GM12878 (cell line): Measurements from ENCODE around the gene RAD17. TPM values are rescaled to one million over a fixed set of nuclear protein-coding genes. Genes with fewer than 3 reads are reported as not detected.

Experiments used
- ATAC-seq: fragments of 200-7000 bp; cut with Tn5 transposase; 3 replicates; pipeline ENCODE4 v1.9.1; 2020; ENCODE audit warnings: mild to moderate bottlenecking, moderate library complexity
- BruUV-seq: library from RNA; stranded (reverse); fragments of 400-500 nt; replicated peaks from 2 replicates; lab custom pipeline; 2021; lab: Mats Ljungman, UMichigan
- CTCF ChIA-PET: fragments of 300-600 bp; sonication (Branson Sonifier 250); formaldehyde crosslinking; extraction: SDS; loops from one replicate; lab custom pipeline; 2021; ENCODE audit warnings: inconsistent platforms; lab: Yijun Ruan, JAX
- POLR2A ChIA-PET: fragments of 350-600 bp; formaldehyde crosslinking; extraction: SDS; loops from one replicate; lab custom pipeline; 2021; ENCODE audit warnings: inconsistent platforms; lab: Charles Lee
- RAD21 ChIA-PET: fragments of 300-600 bp; sonication (Branson Sonifier 250); formaldehyde crosslinking; loops from one replicate; lab custom pipeline; 2023; ENCODE audit warnings: antibody characterized with exemption; ENCODE audit not compliant: unreplicated experiment; lab: Charles Lee
- SMC1A ChIA-PET: fragments of 300-600 bp; sonication (Branson Sonifier 250); formaldehyde crosslinking; loops from one replicate; lab custom pipeline; 2023; ENCODE audit not compliant: unreplicated experiment, uncharacterized antibody; lab: Charles Lee
- DNase-seq: peaks from one replicate; pipeline ENCODE4 v3.0.0-alpha.2; 2011; ENCODE audit warnings: low read depth, low spot score
- FAIRE-seq: peaks from 3 replicates; lab custom pipeline; 2011; peaks lifted over from hg19 to GRCh38; lab: Jason Lieb, UNC
- H2AFZ ChIP-seq: 2 replicates; pipeline ENCODE4 v1.6.0; 2011; ENCODE audit warnings: low read depth, low read length, control low read depth; ENCODE audit not compliant: control insufficient read depth
- H3K27ac ChIP-seq: 2 replicates; pipeline ENCODE4 v1.5.1; 2011; ENCODE audit warnings: control low read depth; ENCODE audit not compliant: control insufficient read depth, insufficient read depth
- H3K27me3 ChIP-seq, 2 experiments: replicated peaks in 1 of 2; 2 replicates each; pipeline versions ENCODE4 v1.6.0 to v1.6.1; 2011; ENCODE audit warnings: low read length in 1 of 2; ENCODE audit not compliant: control insufficient read depth in 2 of 2, insufficient read depth in 2 of 2
- H3K36me3 ChIP-seq, 2 experiments: 2 replicates each; pipeline ENCODE4 v1.5.1; 2011; ENCODE audit warnings: low read length in 1 of 2; ENCODE audit not compliant: control insufficient read depth in 2 of 2, insufficient read depth in 2 of 2
- H3K4me1 ChIP-seq: 2 replicates; pipeline ENCODE4 v1.6.1; 2011; ENCODE audit warnings: mild to moderate bottlenecking, low read length, moderate library complexity, mixed read lengths; ENCODE audit not compliant: control insufficient read depth, insufficient read depth
- H3K4me2 ChIP-seq: 2 replicates; pipeline ENCODE4 v1.6.0; 2011; ENCODE audit warnings: control low read depth; ENCODE audit not compliant: control insufficient read depth, insufficient read depth
- H3K4me3 ChIP-seq: fragments of 200-600 bp; sonication (generic); 2 replicates; pipeline ENCODE4 v1.5.1; 2016
- H3K79me2 ChIP-seq: 2 replicates; pipeline ENCODE4 v1.6.0; 2011; ENCODE audit warnings: low read length; ENCODE audit not compliant: control insufficient read depth, insufficient read depth
- H3K9ac ChIP-seq: 2 replicates; pipeline ENCODE4 v1.8.0; 2011; ENCODE audit warnings: low read length, control low read depth, mixed read lengths; ENCODE audit not compliant: control insufficient read depth, insufficient read depth
- H3K9me3 ChIP-seq: replicated peaks from 3 replicates; pipeline ENCODE4 v1.5.1; 2011; ENCODE audit warnings: mild to moderate bottlenecking, low read length; ENCODE audit not compliant: control insufficient read depth, insufficient read depth
- H4K20me1 ChIP-seq: 2 replicates; pipeline ENCODE4 v1.6.0; 2011; ENCODE audit not compliant: control insufficient read depth, insufficient read depth
- ASH2L ChIP-seq: fragments of 300-600, 200-600 bp; sonication (generic); IDR thresholded peaks from 2 replicates; pipeline ENCODE4 v1.6.1; 2017; ENCODE audit warnings: low read depth, mild to moderate bottlenecking, borderline replicate concordance
- ATF7 ChIP-seq: fragments of 450-650 bp; IDR thresholded peaks from 2 replicates; pipeline ENCODE4 v1.6.1; 2016; ENCODE audit warnings: low read depth, mild to moderate bottlenecking
- BRCA1 ChIP-seq: IDR thresholded peaks from 2 replicates; pipeline ENCODE4 v1.6.1; 2011; ENCODE audit warnings: low read depth, low read length, improper control_type of control experiment
- CTCF ChIP-seq, 3 experiments: IDR thresholded peaks in 2 of 3; conservative IDR thresholded peaks in 1 of 3; 2 replicates each; pipeline ENCODE4 v1.5.1; 2011; ENCODE audit warnings: low read depth in 3 of 3, low read length in 3 of 3, mild to moderate bottlenecking in 3 of 3, control low read depth in 2 of 3, moderate library complexity in 2 of 3, inconsistent platforms in 1 of 3, mixed read lengths in 1 of 3; ENCODE audit not compliant: control insufficient read depth in 2 of 3, insufficient read depth in 1 of 3; ENCODE audit errors: extremely low read depth in 1 of 3
- MLLT1 ChIP-seq: fragments of 450-650 bp; IDR thresholded peaks from 2 replicates; pipeline ENCODE4 v1.6.1; 2016; ENCODE audit warnings: mild to moderate bottlenecking
- NR2C2 ChIP-seq: IDR thresholded peaks from 2 replicates; pipeline ENCODE4 v1.6.1; 2011; ENCODE audit warnings: borderline replicate concordance, low read depth; ENCODE audit not compliant: control insufficient read depth, insufficient read length
- NRF1 ChIP-seq: conservative IDR thresholded peaks from 2 replicates; pipeline ENCODE4 v1.6.1; 2011; ENCODE audit warnings: mild to moderate bottlenecking, low read depth, low read length, improper control_type of control experiment
- PAX5 ChIP-seq: IDR thresholded peaks from 2 replicates; pipeline ENCODE4 v1.6.1; 2011; ENCODE audit warnings: low read depth, low read length, borderline replicate concordance
- POU2F2 ChIP-seq: IDR thresholded peaks from 3 replicates; pipeline ENCODE4 v1.6.1; 2011; ENCODE audit warnings: low read depth, mild to moderate bottlenecking, low read length, borderline replicate concordance
- RUNX3 ChIP-seq: IDR thresholded peaks from 2 replicates; pipeline ENCODE4 v1.6.1; 2012; ENCODE audit warnings: low read length, inconsistent platforms
- SIN3A ChIP-seq: IDR thresholded peaks from 2 replicates; pipeline ENCODE4 v1.6.1; 2012; ENCODE audit warnings: low read depth, low read length, improper control_type of control experiment
- SMC3 ChIP-seq: IDR thresholded peaks from 2 replicates; pipeline ENCODE4 v1.6.1; 2011; ENCODE audit warnings: low read length, improper control_type of control experiment, borderline replicate concordance
- TCF7 ChIP-seq: IDR thresholded peaks from 2 replicates; pipeline ENCODE4 v1.6.1; 2014; ENCODE audit warnings: antibody characterized with exemption, borderline replicate concordance
- WGBS: methylation state at CpG from one replicate; pipeline ENCODE4 v1.1.6; 2016; ENCODE audit warnings: low lambda C conversion rate; ENCODE audit not compliant: insufficient replicate concordance, insufficient coverage; ENCODE audit errors: missing lambda C conversion rate; 5-methylcytosine and 5-hydroxymethylcytosine counted together
- in situ Hi-C: fragments of 300-500 bp; cut with MboI; formaldehyde crosslinking; loops from 9 replicates; pipeline ENCODE4 v1.14.3; 2018; ENCODE audit warnings: mixed read lengths
- intact Hi-C: fragments of 100-400 bp; cut with micrococcal nuclease; formaldehyde crosslinking; loops from one replicate; pipeline ENCODE4 v1.14.2; 2022; ENCODE audit not compliant: unreplicated experiment
- polyA plus RNA-seq, 11 experiments: library from polyadenylated mRNA; depleted of rRNA in 4 of 11; unstranded in 6 of 11; stranded (reverse) in 5 of 11; fragments of >200 nt; fragmentation: Nextera tagmentation in 4 of 11; fragmentation: Illumina TruSeq in 1 of 11; extraction: Ambion mirVana in 4 of 11; extraction: Trizol in 1 of 11; gene quantifications; 1 replicate in 1 of 11; 2 replicates in 10 of 11; pipeline versions ENCODE4 v1.2.1 to v1.2.3, GENCODE V29; 2011 to 2016; ENCODE audit warnings: inconsistent platforms in 2 of 11, missing spikeins in 2 of 11, low read depth in 1 of 11
- total RNA-seq, 4 experiments: library from RNA; depleted of rRNA in 3 of 4; stranded (reverse); fragments of >200 nt in 3 of 4; fragmentation: Illumina TruSeq in 1 of 4; extraction: Trizol in 1 of 4; gene quantifications; 2 replicates each; pipeline versions ENCODE4 v1.2.1 to v1.2.3, GENCODE V29; 2013 to 2021

RAD17 gene
- total and polyA plus RNA-seq, 10 of the 15 experiments (the other 5 are each of a cell fraction or from before 2014, with no cell fraction given), result 23.9 to 55.4 (median 44.5) TPM

GRCh38 chr5:69364850-69365249, 4.8 kb upstream of the RAD17 start:
- Histone ChIP-seq H3K4me1 (no peaks in the 10 kb centered on the region), H3K27ac (no peak overlapping the region), H4K20me1 (no peaks in the 10 kb centered on the region), H3K9ac (no peak overlapping the region), H2AFZ (no peak overlapping the region), H3K36me3 (peaks cover 0 to 22% of the 10 kb centered on the region in 2 experiments; a peak in 3 of 4 replicates), H3K9me3 (no peaks in the 10 kb centered on the region), H3K4me2 (no peak overlapping the region)
- SMC1A ChIA-PET, result interaction anchor here (1.5 kb wide), 1 partner anchor 10 kb away, joined by 3 read pairs; no protein-coding TSS in a partner anchor
- BruUV-seq, result no TSS peak
- TF ChIP-seq TCF7 (no peak), ATF7 (peak; percentile 42; the same call in 1 of the 2 replicates)
- TF ChIP-seq, all 136 proteins: peak for 1
- intact Hi-C loops (loop anchor here (10.0 kb wide), 3 partner anchors 100 to 200 kb away; partner anchors contain the start of genes CCNB1 and CDK7), in situ Hi-C loops (no loop called here)
- Histone ChIP-seq H3K27me3 (no peaks in the 10 kb centered on the region), H3K79me2 (peaks cover 57% of the 10 kb centered on the region), H3K4me3 (no peak overlapping the region)
- 99% methylated on average over 3 of the region's 3 CpGs for WGBS
- ChIA-PET RAD21 (no interaction called here), POLR2A (no interaction called here), CTCF (interaction anchor here (1.2 kb wide), 1 partner anchor 271 kb away, joined by 4 read pairs; the partner anchor contains the start of gene SLC30A5)
- no peak for ATAC-seq
- no peak for FAIRE-seq
- no peak for DNase-seq

GRCh38 chr5:69367697-69368279, 1.8 kb upstream of the RAD17 start:
- ChIA-PET RAD21 (interaction anchor here (1.4 kb wide), 1 partner anchor 274 kb away, joined by 3 read pairs; the partner anchor contains the start of gene SLC30A5), SMC1A (interaction anchor here (0.5 to 1.5 kb wide), 2 partner anchors 9 to 273 kb away, joined by 3 to 4 read pairs; no protein-coding TSS in a partner anchor), POLR2A (no interaction called here), CTCF (interaction anchor here (1.1 to 1.8 kb wide), 2 partner anchors 35 to 274 kb away, joined by 3 to 6 read pairs; partner anchors contain the start of genes CCDC125 and SLC30A5)
- in situ Hi-C loops (no loop called here), intact Hi-C loops (loop anchor here (10.0 kb wide), 3 partner anchors 103 to 203 kb away; partner anchors contain the start of genes CCNB1 and CDK7)
- TF ChIP-seq BRCA1 (no peak), RUNX3 (no peak), PAX5 (no peak), NRF1 (no peak), ASH2L (no peak), CTCF (IDR thresholded peaks at IDR 0.05 in 2 of 3, conservative IDR thresholded peaks at IDR 0.05 in 1 of 3; ENCODE audit: control insufficient read depth in 2 of 3, extremely low read depth in 1 of 3, insufficient read depth in 1 of 3, low read depth in 3 of 3, low read length in 3 of 3) (peak; percentile 23 to 38 (median 34); a peak in 2 of 6 replicates), POU2F2 (no peak), SMC3 (peak; percentile 43; the same call in 1 of the 2 replicates), NR2C2 (no peak), SIN3A (no peak), MLLT1 (peak; percentile 52; the same call in 1 of the 2 replicates)
- no peak overlapping the region for H2AFZ ChIP-seq
- WGBS, result 85% methylated on average over 11 of the region's 11 CpGs
- peak overlapping the region; percentile 93 for H3K4me3 ChIP-seq
- H3K79me2 ChIP-seq, result peaks cover 85% of the 10 kb centered on the region
- ATAC-seq, result no peak
- no peak for DNase-seq
- H3K4me1 ChIP-seq, result no peaks in the 10 kb centered on the region
- FAIRE-seq, result no peak
- H3K27me3 ChIP-seq, result no peaks in the 10 kb centered on the region
- H4K20me1 ChIP-seq, result no peaks in the 10 kb centered on the region
- H3K27ac ChIP-seq, result peak overlapping the region; percentile 99
- H3K4me2 ChIP-seq, result peak overlapping the region; percentile 80
- BruUV-seq, result no TSS peak
- H3K9me3 ChIP-seq, result no peaks in the 10 kb centered on the region
- peaks cover 0 to 19% of the 10 kb centered on the region in 2 experiments; a peak in 2 of 4 replicates for H3K36me3 ChIP-seq
- H3K9ac ChIP-seq, result peak overlapping the region; percentile 97
